CD4-positive, CD25-positive, alpha-beta regulatory T cell (primary cell): ENCODE data around the gene GNB5. TPM values are rescaled to one million over a fixed set of nuclear protein-coding genes. Genes with fewer than 3 reads are reported as not detected.

Experiments used
- ATAC-seq, 2 donors: fragments of 150-1000 bp; cut with Tn5 transposase; one replicate each; pipeline ENCODE4 v1.10.0; 2021; ENCODE audit warnings: low read depth in 2 of 2, moderate number of reproducible peaks in 2 of 2, moderate library complexity in 1 of 2
- DNase-seq, 3 donors: peaks; one replicate each; pipeline versions ENCODE4 v3.0.0 to v3.0.0-alpha.2; 2012 to 2022; ENCODE audit warnings: mixed read lengths in 1 of 3
- H3K27ac ChIP-seq: one replicate; pipeline ENCODE4 v1.7.0; 2013; ENCODE audit warnings: mild to moderate bottlenecking, low read length; ENCODE audit not compliant: insufficient read depth, poor library complexity, severe bottlenecking
- H3K27me3 ChIP-seq: one replicate; pipeline ENCODE4 v1.7.0; 2013; ENCODE audit warnings: low read length; ENCODE audit not compliant: control insufficient read depth, insufficient read depth
- H3K36me3 ChIP-seq: one replicate; pipeline ENCODE4 v1.7.0; 2013; ENCODE audit warnings: mild to moderate bottlenecking, low read length, moderate library complexity; ENCODE audit not compliant: control insufficient read depth, insufficient read depth
- H3K4me1 ChIP-seq: 2 replicates; pipeline ENCODE4 v1.7.0; 2013; ENCODE audit warnings: mild to moderate bottlenecking, low read length; ENCODE audit not compliant: insufficient read depth, control insufficient read depth, poor library complexity, severe bottlenecking
- H3K4me3 ChIP-seq: one replicate; pipeline ENCODE4 v1.7.0; 2013; ENCODE audit warnings: low read depth, mild to moderate bottlenecking, low read length, moderate library complexity
- H3K9me3 ChIP-seq, 2 experiments: 1 replicate in 1 of 2; 2 replicates in 1 of 2; pipeline ENCODE4 v1.7.0; 2013; ENCODE audit warnings: low read length in 2 of 2, mild to moderate bottlenecking in 1 of 2, moderate library complexity in 1 of 2; ENCODE audit not compliant: control insufficient read depth in 2 of 2
- H3K27ac Mint-ChIP-seq, 3 donors: one replicate each; pipeline ENCODE4 v1.8.0; 2020 to 2022; ENCODE audit warnings: mild to moderate bottlenecking in 3 of 3, mixed read lengths in 3 of 3, moderate library complexity in 2 of 3
- H3K27me3 Mint-ChIP-seq: one replicate; pipeline ENCODE4 v1.8.0; 2022; ENCODE audit warnings: mild to moderate bottlenecking, mixed read lengths
- H3K36me3 Mint-ChIP-seq: one replicate; pipeline ENCODE4 v1.8.0; 2020; ENCODE audit warnings: mixed read lengths
- H3K4me1 Mint-ChIP-seq, 4 donors: one replicate each; pipeline ENCODE4 v1.8.0; 2020 to 2022; ENCODE audit warnings: mixed read lengths in 4 of 4, mild to moderate bottlenecking in 1 of 4
- H3K4me3 Mint-ChIP-seq, 4 donors: one replicate each; pipeline ENCODE4 v1.8.0; 2020 to 2022; ENCODE audit warnings: mild to moderate bottlenecking in 4 of 4, mixed read lengths in 4 of 4, moderate library complexity in 3 of 4
- H3K9me3 Mint-ChIP-seq, 7 donors: one replicate each; pipeline ENCODE4 v1.8.0; 2020 to 2022; ENCODE audit warnings: mixed read lengths in 7 of 7, mild to moderate bottlenecking in 3 of 7, moderate library complexity in 2 of 7
- polyA plus RNA-seq, 4 donors: library from polyadenylated mRNA; unstranded; fragments of 300-500 nt; fragmentation: Illumina TruSeq; gene quantifications; one replicate each; pipeline ENCODE4 v1.2.3, GENCODE V29; 2021
- total RNA-seq: library from RNA; stranded (reverse); gene quantifications from one replicate; pipeline ENCODE4 v1.2.3, GENCODE V29; 2022

GNB5 gene
- total and polyA plus RNA-seq, 5 donors from 2014 or later: 64.3 to 87.6 (median 65.8) TPM

- no peaks in the 10 kb centered on the region for H3K36me3 Mint-ChIP-seq
- Histone ChIP-seq H3K36me3 (no peaks in the 10 kb centered on the region), H3K27me3 (no peaks in the 10 kb centered on the region), H3K9me3 (no peaks in the 10 kb centered on the region), H3K4me3 (no peak overlapping the region), H3K4me1 (peaks cover 9% of the 10 kb centered on the region), H3K27ac (no peak overlapping the region)
- DNase-seq (no peak), ATAC-seq (no peak)
- peak overlapping the region in 2 of 3 donors; percentile 6 to 87 for H3K27ac Mint-ChIP-seq
- no peaks in the 10 kb centered on the region for H3K9me3 Mint-ChIP-seq
- H3K27me3 Mint-ChIP-seq: peaks cover 21% of the 10 kb centered on the region
- H3K4me3 Mint-ChIP-seq: no peak overlapping the region
- peaks cover 6 to 29% (median 13%) of the 10 kb centered on the region in 4 donors for H3K4me1 Mint-ChIP-seq
Observed at GRCh38 chr15:52115598-52116427, 75.4 kb downstream of the GNB5 start.

GRCh38 chr15:52114261-52115055 lies 76.7 kb downstream of the GNB5 start:
- Mint-ChIP-seq H3K4me1 (peaks cover 6 to 29% (median 13%) of the 10 kb centered on the region in 4 donors), H3K27ac (peak overlapping the region in 1 of 3 donors; percentile 48), H3K36me3 (no peaks in the 10 kb centered on the region), H3K4me3 (no peak overlapping the region), H3K27me3 (peaks cover 33% of the 10 kb centered on the region), H3K9me3 (no peaks in the 10 kb centered on the region)
- H3K27me3 ChIP-seq: peaks cover 7% of the 10 kb centered on the region
- H3K4me1 ChIP-seq: peaks cover 9% of the 10 kb centered on the region
- H3K27ac ChIP-seq: no peak overlapping the region
- ATAC-seq: no peak
- H3K9me3 ChIP-seq: no peaks in the 10 kb centered on the region
- DNase-seq: no peak
- no peaks in the 10 kb centered on the region for H3K36me3 ChIP-seq
- no peak overlapping the region for H3K4me3 ChIP-seq

GRCh38 chr15:52113708-52114107 lies 77.5 kb downstream of the GNB5 start:
- no peak overlapping the region for H3K4me3 ChIP-seq
- Mint-ChIP-seq H3K27me3 (peaks cover 39% of the 10 kb centered on the region), H3K4me3 (peak overlapping the region in 1 of 4 donors; percentile 76), H3K27ac (no peak overlapping the region), H3K4me1 (peaks cover 6 to 29% (median 13%) of the 10 kb centered on the region in 4 donors), H3K36me3 (no peaks in the 10 kb centered on the region), H3K9me3 (no peaks in the 10 kb centered on the region)
- DNase-seq: no peak
- H3K9me3 ChIP-seq: no peaks in the 10 kb centered on the region
- no peaks in the 10 kb centered on the region for H3K36me3 ChIP-seq
- peaks cover 9% of the 10 kb centered on the region for H3K4me1 ChIP-seq
- peaks cover 7% of the 10 kb centered on the region for H3K27me3 ChIP-seq
- no peak for ATAC-seq
- H3K27ac ChIP-seq: no peak overlapping the region

DNA sequence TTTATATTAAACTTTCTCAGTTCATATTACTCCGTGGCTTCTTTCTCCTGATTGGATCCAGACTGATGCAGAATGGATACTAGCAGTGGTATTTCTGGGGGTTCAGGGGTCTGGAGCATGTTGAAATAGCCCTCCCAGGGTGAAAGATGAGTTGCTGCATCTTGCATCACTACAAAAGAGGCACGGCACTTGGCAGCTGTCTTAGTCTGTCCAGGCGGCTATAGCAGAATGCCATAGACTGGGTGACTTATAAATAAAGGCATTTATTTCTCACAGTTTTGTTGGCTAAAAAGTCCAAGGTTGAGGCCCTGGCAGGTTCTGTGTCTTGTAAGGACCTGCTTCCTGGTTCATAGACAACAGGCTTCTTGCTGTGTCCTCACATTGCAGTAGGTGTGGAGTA lies 78.0 kb downstream of the GNB5 start:
- Mint-ChIP-seq H3K36me3 (no peaks in the 10 kb centered on the region), H3K27ac (peak overlapping the region in 1 of 3 donors; percentile 25), H3K27me3 (peaks cover 43% of the 10 kb centered on the region), H3K4me1 (peaks cover 6 to 29% (median 13%) of the 10 kb centered on the region in 4 donors), H3K9me3 (no peaks in the 10 kb centered on the region), H3K4me3 (peak overlapping the region; percentile 23 to 76 (median 55))
- H3K9me3 ChIP-seq: no peaks in the 10 kb centered on the region
- H3K4me3 ChIP-seq: no peak overlapping the region
- no peaks in the 10 kb centered on the region for H3K36me3 ChIP-seq
- H3K27me3 ChIP-seq: peaks cover 7% of the 10 kb centered on the region
- no peak for DNase-seq
- no peak overlapping the region for H3K27ac ChIP-seq
- ATAC-seq: no peak
- H3K4me1 ChIP-seq: peaks cover 9% of the 10 kb centered on the region

DNA sequence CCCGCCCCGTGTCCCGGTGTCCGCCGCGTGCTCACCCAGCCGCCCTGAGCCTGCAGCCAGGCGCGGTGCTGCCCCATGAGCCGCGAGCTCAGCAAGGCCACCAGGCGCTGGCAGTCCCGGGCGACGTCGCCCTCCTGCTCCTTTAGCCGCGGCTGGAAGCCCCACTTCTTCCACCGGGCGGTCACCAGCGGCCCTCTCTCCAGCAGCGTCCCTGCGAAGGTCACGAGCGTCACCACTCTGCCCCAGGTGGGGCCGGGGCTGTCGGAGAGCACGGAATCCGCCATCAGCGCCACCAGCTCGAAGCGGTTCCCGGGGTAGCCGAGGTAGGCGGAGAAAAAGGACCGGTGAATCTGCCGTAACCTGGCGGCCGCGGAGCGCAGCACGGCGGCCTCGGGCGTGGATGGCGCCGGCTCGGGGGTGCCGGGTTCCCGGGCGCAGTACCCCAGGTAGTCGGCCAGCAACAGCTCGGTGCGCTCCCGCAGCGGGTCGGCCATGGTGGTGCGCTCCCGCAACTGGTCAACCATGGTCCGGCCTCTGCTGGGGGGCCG lies 78.9 kb downstream of the GNB5 start:
- peak overlapping the region in 3 of 4 donors; percentile 62 to 81 (median 80) for H3K4me3 Mint-ChIP-seq
- ATAC-seq (peak; percentile 73 to 74), DNase-seq (peak; percentile 6 to 50 (median 46))
- H3K9me3 Mint-ChIP-seq: no peaks in the 10 kb centered on the region
- H3K36me3 Mint-ChIP-seq: no peaks in the 10 kb centered on the region
- Histone ChIP-seq H3K36me3 (no peaks in the 10 kb centered on the region), H3K4me3 (no peak overlapping the region), H3K27ac (no peak overlapping the region), H3K27me3 (peaks cover 7% of the 10 kb centered on the region), H3K9me3 (no peaks in the 10 kb centered on the region), H3K4me1 (peaks cover 9% of the 10 kb centered on the region)
- no peak overlapping the region for H3K27ac Mint-ChIP-seq
- H3K4me1 Mint-ChIP-seq: peaks cover 6 to 29% (median 11%) of the 10 kb centered on the region in 4 donors
- H3K27me3 Mint-ChIP-seq: peaks cover 49% of the 10 kb centered on the region

GRCh38 chr15:52111517-52112202 lies 79.5 kb downstream of the GNB5 start:
- no peaks in the 10 kb centered on the region for H3K9me3 Mint-ChIP-seq
- peaks cover 7% of the 10 kb centered on the region for H3K27me3 ChIP-seq
- H3K4me3 Mint-ChIP-seq: peak overlapping the region; percentile 22 to 81 (median 64)
- H3K36me3 Mint-ChIP-seq: no peaks in the 10 kb centered on the region
- no peaks in the 10 kb centered on the region for H3K9me3 ChIP-seq
- peaks cover 49% of the 10 kb centered on the region for H3K27me3 Mint-ChIP-seq
- H3K27ac Mint-ChIP-seq: no peak overlapping the region
- H3K4me3 ChIP-seq: no peak overlapping the region
- peaks cover 6 to 28% (median 10%) of the 10 kb centered on the region in 4 donors for H3K4me1 Mint-ChIP-seq
- no peak overlapping the region for H3K27ac ChIP-seq
- no peak for ATAC-seq
- DNase-seq: no peak
- H3K36me3 ChIP-seq: no peaks in the 10 kb centered on the region
- H3K4me1 ChIP-seq: peaks cover 9% of the 10 kb centered on the region
